Left ventricle myocardium inferior (tissue), 1 donor: Measurements from ENCODE around the gene PLPP7. TPM values are rescaled to one million over a fixed set of nuclear protein-coding genes. Genes with fewer than 3 reads are reported as not detected.
A peak's percentile ranks its signal among the peaks of the same experiment; 100 is the strongest.

Experiments used
- DNase-seq: peaks from one replicate; pipeline ENCODE4 v3.0.0-alpha.2; 2020
- H3K27ac ChIP-seq: fragments of 200-600 bp; replicated peaks from 2 replicates; pipeline ENCODE4 v1.8.0; 2021
- H3K27me3 ChIP-seq: fragments of 200-600 bp; 2 replicates; pipeline ENCODE4 v1.8.0; 2021; ENCODE audit warnings: low read depth
- H3K36me3 ChIP-seq: fragments of 200-600 bp; 2 replicates; pipeline ENCODE4 v1.8.0; 2021
- H3K4me1 ChIP-seq: fragments of 200-600 bp; 2 replicates; pipeline ENCODE4 v1.8.0; 2021
- H3K4me3 ChIP-seq: fragments of 200-600 bp; 2 replicates; pipeline ENCODE4 v1.8.0; 2021; ENCODE audit warnings: mild to moderate bottlenecking, moderate library complexity
- H3K9me3 ChIP-seq: fragments of 200-600 bp; replicated peaks from 2 replicates; pipeline ENCODE4 v1.8.0; 2021
- intact Hi-C: fragments of 100-400 bp; cut with micrococcal nuclease; formaldehyde crosslinking; loops from one replicate; pipeline ENCODE4 v1.11.0; 2022
- total RNA-seq: library from RNA; stranded (reverse); fragmentation: NEBNext Ultra II Directional; extraction: Animal tissue kit (Norgen Biotek cat#: 25700); gene quantifications from one replicate; pipeline ENCODE4 v1.2.1, GENCODE V29; 2021
- TF ChIP-seq, protein P1 (sequence below): fragments of 200-600 bp; IDR thresholded peaks from 2 replicates; pipeline ENCODE4 v1.8.0; 2021; ENCODE audit warnings: antibody characterized with exemption, mild to moderate bottlenecking, borderline replicate concordance
- donor health status: DM: no; HTN: yes; CAD: no; lungs with severe emphysema.

The PLPP7 gene
- total RNA-seq, 1 donor from 2014 or later: 120 TPM

DNA sequence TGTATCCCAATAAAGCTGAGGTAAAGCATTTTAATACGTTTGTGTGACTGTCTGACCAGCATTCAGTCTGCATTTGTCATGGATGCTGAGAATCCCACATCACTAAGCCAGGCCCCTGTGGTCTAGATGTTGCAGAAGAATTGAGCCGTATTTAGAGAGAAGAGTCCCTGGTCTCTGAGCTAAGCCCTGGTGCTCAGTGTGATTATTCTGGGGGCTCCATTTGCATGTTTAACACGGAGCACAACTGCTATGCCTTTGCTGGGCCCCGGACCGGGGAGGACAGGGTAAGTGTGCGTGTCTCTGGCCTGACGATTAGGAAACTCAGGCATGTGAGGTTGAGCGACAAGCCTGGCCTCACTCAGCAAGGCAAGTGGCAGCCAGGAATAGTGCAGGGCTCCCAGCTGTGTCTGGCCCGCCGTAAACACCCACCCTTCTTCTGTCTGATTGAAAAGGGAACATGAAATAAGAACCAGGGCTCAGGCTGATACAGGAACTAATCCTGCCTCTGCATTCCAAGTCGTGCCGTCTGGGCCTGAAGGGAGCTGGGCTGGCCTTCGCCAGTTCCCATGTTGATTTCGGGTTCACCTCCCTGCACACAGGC is 35.5 kb upstream of the PLPP7 start:
- intact Hi-C loops: loop anchor here (2.0 kb wide), 1 partner anchor 23 kb away; the partner anchor contains the start of gene FAM78A
- Histone ChIP-seq H3K4me3 (no peak overlapping the region), H3K4me1 (peaks cover 58% of the 10 kb centered on the region), H3K9me3 (no peaks in the 10 kb centered on the region), H3K27ac (peak overlapping the region; percentile 87), H3K36me3 (peaks cover 7% of the 10 kb centered on the region), H3K27me3 (no peaks in the 10 kb centered on the region)
- TF ChIP-seq, protein P1, sequence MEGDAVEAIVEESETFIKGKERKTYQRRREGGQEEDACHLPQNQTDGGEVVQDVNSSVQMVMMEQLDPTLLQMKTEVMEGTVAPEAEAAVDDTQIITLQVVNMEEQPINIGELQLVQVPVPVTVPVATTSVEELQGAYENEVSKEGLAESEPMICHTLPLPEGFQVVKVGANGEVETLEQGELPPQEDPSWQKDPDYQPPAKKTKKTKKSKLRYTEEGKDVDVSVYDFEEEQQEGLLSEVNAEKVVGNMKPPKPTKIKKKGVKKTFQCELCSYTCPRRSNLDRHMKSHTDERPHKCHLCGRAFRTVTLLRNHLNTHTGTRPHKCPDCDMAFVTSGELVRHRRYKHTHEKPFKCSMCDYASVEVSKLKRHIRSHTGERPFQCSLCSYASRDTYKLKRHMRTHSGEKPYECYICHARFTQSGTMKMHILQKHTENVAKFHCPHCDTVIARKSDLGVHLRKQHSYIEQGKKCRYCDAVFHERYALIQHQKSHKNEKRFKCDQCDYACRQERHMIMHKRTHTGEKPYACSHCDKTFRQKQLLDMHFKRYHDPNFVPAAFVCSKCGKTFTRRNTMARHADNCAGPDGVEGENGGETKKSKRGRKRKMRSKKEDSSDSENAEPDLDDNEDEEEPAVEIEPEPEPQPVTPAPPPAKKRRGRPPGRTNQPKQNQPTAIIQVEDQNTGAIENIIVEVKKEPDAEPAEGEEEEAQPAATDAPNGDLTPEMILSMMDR: no peak
- DNase-seq: peak; percentile 77

DNA sequence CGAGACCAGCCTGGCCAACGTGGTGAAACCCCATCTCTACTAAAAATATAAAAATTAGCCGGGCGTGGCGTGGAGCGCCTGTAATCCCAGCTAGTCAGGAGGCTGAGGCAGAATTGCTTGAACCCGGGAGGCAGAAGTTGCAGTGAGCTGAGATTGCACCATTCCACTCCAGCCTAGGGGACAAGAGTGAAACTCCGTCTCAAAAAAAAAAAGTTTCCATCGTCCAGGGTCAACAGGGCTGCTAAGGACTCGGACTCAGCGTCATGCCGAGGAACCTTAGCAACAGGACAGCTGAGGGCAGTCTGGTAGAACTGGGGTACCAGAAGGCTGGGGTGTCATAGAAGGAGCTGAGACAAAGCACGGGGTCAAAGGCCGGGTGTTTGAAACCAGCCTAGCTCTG is 34.9 kb upstream of the PLPP7 start:
- intact Hi-C loops: loop anchor here (2.0 kb wide), 1 partner anchor 22 kb away; the partner anchor contains the start of gene FAM78A
- Histone ChIP-seq H3K27ac (peak overlapping the region; percentile 87), H3K9me3 (no peaks in the 10 kb centered on the region), H3K36me3 (peaks cover 13% of the 10 kb centered on the region), H3K4me3 (no peak overlapping the region), H3K4me1 (peaks cover 64% of the 10 kb centered on the region), H3K27me3 (no peaks in the 10 kb centered on the region)
- TF ChIP-seq, protein P1: no peak
- no peak for DNase-seq

DNA sequence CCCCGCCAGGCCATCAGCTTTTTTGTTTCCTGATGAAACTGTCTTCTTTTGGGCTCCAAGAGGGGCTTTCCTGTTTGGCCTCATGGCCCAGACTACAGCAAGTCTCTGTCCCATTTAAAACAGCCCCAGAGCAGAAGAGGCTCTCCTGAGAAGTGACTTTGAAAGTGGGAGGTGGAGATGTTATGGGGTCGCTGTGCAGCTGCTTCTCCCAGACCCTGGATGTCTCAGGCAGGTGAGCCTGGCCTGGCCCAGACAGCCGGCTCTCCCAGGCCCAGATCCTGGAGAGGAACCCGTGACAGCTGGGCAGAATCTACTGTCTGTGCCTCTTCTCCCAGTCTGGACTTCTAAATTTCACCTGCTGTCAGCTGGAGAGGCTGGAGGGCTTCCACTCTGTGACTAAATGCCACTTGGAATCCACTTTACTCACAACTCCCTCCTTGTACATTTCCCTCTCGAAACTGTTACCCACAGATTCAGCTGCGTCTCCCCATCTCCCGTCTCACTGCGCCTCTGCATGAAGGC is 33.8 kb upstream of the PLPP7 start:
- Histone ChIP-seq H3K27ac (peak overlapping the region; percentile 87), H3K36me3 (peaks cover 24% of the 10 kb centered on the region), H3K4me1 (peaks cover 73% of the 10 kb centered on the region), H3K9me3 (no peaks in the 10 kb centered on the region), H3K27me3 (no peaks in the 10 kb centered on the region), H3K4me3 (peak overlapping the region; percentile 19)
- intact Hi-C loops: loop anchor here (2.0 kb wide), 1 partner anchor 21 kb away; the partner anchor contains the start of gene FAM78A
- DNase-seq: no peak
- TF ChIP-seq, protein P1: no peak

DNA sequence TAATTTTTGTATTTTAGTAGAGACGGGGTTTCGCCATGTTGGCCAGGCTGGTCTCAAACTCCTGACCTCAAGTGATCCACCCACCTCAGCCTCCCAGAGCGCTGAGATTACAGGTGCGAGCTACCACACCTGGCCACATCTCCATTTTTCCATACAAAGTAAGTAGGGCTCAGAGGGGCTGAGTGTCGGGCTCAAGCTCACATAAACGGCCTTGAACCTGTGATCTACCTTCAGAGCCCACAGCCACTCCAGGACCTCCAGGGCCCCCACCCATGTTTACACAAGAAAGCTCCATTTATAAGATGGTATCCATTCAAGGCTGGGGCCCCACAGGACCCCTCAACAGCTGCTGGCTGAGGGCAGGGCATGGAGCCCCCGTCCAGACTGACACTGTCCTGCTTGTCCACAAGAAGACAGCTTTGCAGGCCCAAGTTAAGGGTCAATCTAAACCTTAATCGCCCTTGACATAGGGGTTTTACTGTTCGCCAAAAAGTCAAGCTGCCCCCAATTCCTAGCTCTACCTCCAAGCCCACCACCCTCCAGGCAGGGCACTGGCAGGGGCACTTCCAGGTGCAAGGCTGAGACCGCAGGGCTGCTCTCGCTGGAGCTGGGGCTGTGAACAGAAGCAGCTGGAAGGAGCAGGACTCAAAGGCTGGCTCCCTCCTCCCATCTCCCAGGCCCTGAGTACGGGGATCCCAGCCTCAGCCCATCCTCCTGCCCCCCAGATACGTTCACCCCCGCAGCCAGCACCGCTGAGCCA is 32.1 kb upstream of the PLPP7 start:
- Histone ChIP-seq H3K9me3 (no peaks in the 10 kb centered on the region), H3K4me1 (peaks cover 85% of the 10 kb centered on the region), H3K27ac (peak overlapping the region; percentile 87), H3K4me3 (no peak overlapping the region), H3K36me3 (peaks cover 36% of the 10 kb centered on the region), H3K27me3 (no peaks in the 10 kb centered on the region)
- no peak for DNase-seq
- TF ChIP-seq, protein P1: no peak
- intact Hi-C loops: no loop called here

DNA sequence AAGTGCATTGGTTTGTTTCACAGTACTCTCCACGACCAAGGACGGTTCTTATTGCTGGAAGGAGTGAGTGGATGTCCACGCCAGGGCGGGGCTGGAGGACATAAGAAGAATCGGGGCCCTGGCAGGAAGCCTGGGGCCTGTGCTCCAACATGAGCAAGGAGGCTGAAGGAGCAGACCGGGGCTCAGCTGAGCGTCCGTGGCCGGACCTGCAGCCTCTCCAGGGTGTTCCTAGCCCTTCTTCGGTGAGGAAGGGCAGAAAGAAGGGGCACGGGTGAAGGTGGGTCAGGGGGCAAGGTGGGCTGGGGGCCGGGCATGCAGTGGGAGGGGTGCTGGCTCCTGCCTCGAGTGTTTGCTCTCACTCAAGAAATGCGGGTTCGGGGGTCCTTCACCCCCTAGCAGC is 31.3 kb upstream of the PLPP7 start:
- no peak overlapping the region for H3K4me3 ChIP-seq
- DNase-seq: peak; percentile 72
- TF ChIP-seq, protein P1: no peak
- H3K9me3 ChIP-seq: no peaks in the 10 kb centered on the region
- peaks cover 90% of the 10 kb centered on the region for H3K4me1 ChIP-seq
- intact Hi-C loops: no loop called here
- H3K27me3 ChIP-seq: no peaks in the 10 kb centered on the region
- peaks cover 43% of the 10 kb centered on the region for H3K36me3 ChIP-seq
- H3K27ac ChIP-seq: peak overlapping the region; percentile 87
